ENCODE measurements around the gene NFIB.

NFIB gene

GRCh38 chr9:14068690-14069089 lies 245.3 kb downstream of the NFIB start:
- Histone ChIP-seq H3F3A (ENCODE audit: low read depth) (no peaks in the 10 kb centered on the region), H3K4me1 (ENCODE audit: insufficient read depth, low read length, poor library complexity, severe bottlenecking) (peaks cover 11% of the 10 kb centered on the region), H2AFZ (ENCODE audit: low read length) (no peak overlapping the region), H3K79me2 (ENCODE audit: insufficient read depth, low read length) (no peaks in the 10 kb centered on the region), H3K9me2 (replicated peaks; ENCODE audit: low read depth, low read length) (no peaks in the 10 kb centered on the region), H4K20me1 (ENCODE audit: insufficient read depth, low read length, poor library complexity, severe bottlenecking) (no peaks in the 10 kb centered on the region), H3K27me3 (ENCODE audit: insufficient read depth, low read length, poor library complexity, severe bottlenecking) (no peaks in the 10 kb centered on the region), H3K9me3 (ENCODE audit: insufficient read depth, low read depth, low read length) (no peaks in the 10 kb centered on the region), H3K4me2 (ENCODE audit: low read depth, low read length, poor library complexity, severe bottlenecking) (no peak overlapping the region), H3K4me3 (ENCODE audit: low read length, poor library complexity, severe bottlenecking) (no peak overlapping the region), H3K36me3 (ENCODE audit: insufficient read depth, low read length) (no peaks in the 10 kb centered on the region), H3K9ac (ENCODE audit: low read depth, low read length, poor library complexity, severe bottlenecking) (no peak overlapping the region)
- TF ChIP-seq EZH2phosphoT487 (IDR thresholded peaks at IDR 0.05; ENCODE audit: borderline replicate concordance), result no peak
- TF ChIP-seq CTCF (conservative IDR thresholded peaks at IDR 0.05; ENCODE audit: low read length), result no peak

GRCh38 chr9:14066831-14067230 lies 247.1 kb downstream of the NFIB start:
- no peaks in the 10 kb centered on the region for H3K27me3 ChIP-seq (ENCODE audit: insufficient read depth, low read length, poor library complexity, severe bottlenecking)
- H4K20me1 ChIP-seq (ENCODE audit: insufficient read depth, low read length, poor library complexity, severe bottlenecking), result no peaks in the 10 kb centered on the region
- no peaks in the 10 kb centered on the region for H3F3A ChIP-seq (ENCODE audit: low read depth)
- no peak overlapping the region for H3K9ac ChIP-seq (ENCODE audit: low read depth, low read length, poor library complexity, severe bottlenecking)
- H3K9me3 ChIP-seq (ENCODE audit: insufficient read depth, low read depth, low read length), result no peaks in the 10 kb centered on the region
- no peaks in the 10 kb centered on the region for H3K4me1 ChIP-seq (ENCODE audit: insufficient read depth, low read length, poor library complexity, severe bottlenecking)
- no peaks in the 10 kb centered on the region for H3K79me2 ChIP-seq (ENCODE audit: insufficient read depth, low read length)
- H3K4me3 ChIP-seq (ENCODE audit: low read length, poor library complexity, severe bottlenecking), result no peak overlapping the region
- H3K9me2 ChIP-seq (replicated peaks; ENCODE audit: low read depth, low read length), result no peaks in the 10 kb centered on the region
- no peak overlapping the region for H2AFZ ChIP-seq (ENCODE audit: low read length)
- no peaks in the 10 kb centered on the region for H3K36me3 ChIP-seq (ENCODE audit: insufficient read depth, low read length)
- TF ChIP-seq CTCF (conservative IDR thresholded peaks at IDR 0.05; ENCODE audit: low read length) (no peak), EZH2phosphoT487 (IDR thresholded peaks at IDR 0.05; ENCODE audit: borderline replicate concordance) (no peak)
- H3K4me2 ChIP-seq (ENCODE audit: low read depth, low read length, poor library complexity, severe bottlenecking), result no peak overlapping the region

DNA sequence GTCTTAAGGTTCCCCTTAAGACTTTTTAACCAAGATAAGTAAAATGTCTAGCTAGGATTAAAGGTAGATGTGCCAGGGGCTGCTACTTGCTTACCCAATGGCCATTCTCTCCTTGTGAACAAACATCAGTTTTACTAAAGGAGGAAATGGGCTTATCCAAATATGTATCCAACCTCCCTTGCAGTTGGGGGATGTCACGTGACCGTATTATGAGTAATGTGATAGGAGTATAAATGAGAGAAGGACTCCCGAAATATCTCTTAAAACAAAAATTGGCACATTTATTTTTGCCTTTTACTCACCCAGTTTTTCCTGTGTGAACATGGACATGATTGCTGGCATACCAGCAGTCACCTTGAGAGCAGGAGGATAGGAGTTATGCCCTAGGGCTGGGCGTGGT lies 247.9 kb downstream of the NFIB start:
- Histone ChIP-seq H3K4me3 (ENCODE audit: low read length, poor library complexity, severe bottlenecking) (no peak overlapping the region), H3F3A (ENCODE audit: low read depth) (no peaks in the 10 kb centered on the region), H3K4me2 (ENCODE audit: low read depth, low read length, poor library complexity, severe bottlenecking) (no peak overlapping the region), H3K9ac (ENCODE audit: low read depth, low read length, poor library complexity, severe bottlenecking) (no peak overlapping the region), H3K9me2 (replicated peaks; ENCODE audit: low read depth, low read length) (no peaks in the 10 kb centered on the region), H3K79me2 (ENCODE audit: insufficient read depth, low read length) (no peaks in the 10 kb centered on the region), H3K27me3 (ENCODE audit: insufficient read depth, low read length, poor library complexity, severe bottlenecking) (no peaks in the 10 kb centered on the region), H3K36me3 (ENCODE audit: insufficient read depth, low read length) (no peaks in the 10 kb centered on the region), H2AFZ (ENCODE audit: low read length) (no peak overlapping the region), H4K20me1 (ENCODE audit: insufficient read depth, low read length, poor library complexity, severe bottlenecking) (no peaks in the 10 kb centered on the region), H3K4me1 (ENCODE audit: insufficient read depth, low read length, poor library complexity, severe bottlenecking) (no peaks in the 10 kb centered on the region), H3K9me3 (ENCODE audit: insufficient read depth, low read depth, low read length) (no peaks in the 10 kb centered on the region)
- TF ChIP-seq CTCF (conservative IDR thresholded peaks at IDR 0.05; ENCODE audit: low read length) (no peak), EZH2phosphoT487 (IDR thresholded peaks at IDR 0.05; ENCODE audit: borderline replicate concordance) (no peak)
